GM12878 (cell line): Measurements from ENCODE around the gene NAGK. TPM values are rescaled to one million over a fixed set of nuclear protein-coding genes. Genes with fewer than 3 reads are reported as not detected.

Experiments
- ATAC-seq: fragments of 200-7000 bp; cut with Tn5 transposase; 3 replicates; pipeline ENCODE4 v1.9.1; 2020; ENCODE audit warnings: mild to moderate bottlenecking, moderate library complexity
- BruUV-seq: library from RNA; stranded (reverse); fragments of 400-500 nt; replicated peaks from 2 replicates; lab custom pipeline; 2021; lab: Mats Ljungman, UMichigan
- CTCF ChIA-PET: fragments of 300-600 bp; sonication (Branson Sonifier 250); formaldehyde crosslinking; extraction: SDS; loops from one replicate; lab custom pipeline; 2021; ENCODE audit warnings: inconsistent platforms; lab: Yijun Ruan, JAX
- POLR2A ChIA-PET: fragments of 350-600 bp; formaldehyde crosslinking; extraction: SDS; loops from one replicate; lab custom pipeline; 2021; ENCODE audit warnings: inconsistent platforms; lab: Charles Lee
- RAD21 ChIA-PET: fragments of 300-600 bp; sonication (Branson Sonifier 250); formaldehyde crosslinking; loops from one replicate; lab custom pipeline; 2023; ENCODE audit warnings: antibody characterized with exemption; ENCODE audit not compliant: unreplicated experiment; lab: Charles Lee
- SMC1A ChIA-PET: fragments of 300-600 bp; sonication (Branson Sonifier 250); formaldehyde crosslinking; loops from one replicate; lab custom pipeline; 2023; ENCODE audit not compliant: unreplicated experiment, uncharacterized antibody; lab: Charles Lee
- DNase-seq: peaks from one replicate; pipeline ENCODE4 v3.0.0-alpha.2; 2011; ENCODE audit warnings: low read depth, low spot score
- FAIRE-seq: peaks from 3 replicates; lab custom pipeline; 2011; peaks lifted over from hg19 to GRCh38; lab: Jason Lieb, UNC
- H2AFZ ChIP-seq: 2 replicates; pipeline ENCODE4 v1.6.0; 2011; ENCODE audit warnings: low read depth, low read length, control low read depth; ENCODE audit not compliant: control insufficient read depth
- H3K27ac ChIP-seq: 2 replicates; pipeline ENCODE4 v1.5.1; 2011; ENCODE audit warnings: control low read depth; ENCODE audit not compliant: control insufficient read depth, insufficient read depth
- H3K27me3 ChIP-seq, 2 experiments: replicated peaks in 1 of 2; 2 replicates each; pipeline versions ENCODE4 v1.6.0 to v1.6.1; 2011; ENCODE audit warnings: low read length in 1 of 2; ENCODE audit not compliant: control insufficient read depth in 2 of 2, insufficient read depth in 2 of 2
- H3K36me3 ChIP-seq, 2 experiments: 2 replicates each; pipeline ENCODE4 v1.5.1; 2011; ENCODE audit warnings: low read length in 1 of 2; ENCODE audit not compliant: control insufficient read depth in 2 of 2, insufficient read depth in 2 of 2
- H3K4me1 ChIP-seq: 2 replicates; pipeline ENCODE4 v1.6.1; 2011; ENCODE audit warnings: mild to moderate bottlenecking, low read length, moderate library complexity, mixed read lengths; ENCODE audit not compliant: control insufficient read depth, insufficient read depth
- H3K4me2 ChIP-seq: 2 replicates; pipeline ENCODE4 v1.6.0; 2011; ENCODE audit warnings: control low read depth; ENCODE audit not compliant: control insufficient read depth, insufficient read depth
- H3K4me3 ChIP-seq: fragments of 200-600 bp; sonication (generic); 2 replicates; pipeline ENCODE4 v1.5.1; 2016
- H3K79me2 ChIP-seq: 2 replicates; pipeline ENCODE4 v1.6.0; 2011; ENCODE audit warnings: low read length; ENCODE audit not compliant: control insufficient read depth, insufficient read depth
- H3K9ac ChIP-seq: 2 replicates; pipeline ENCODE4 v1.8.0; 2011; ENCODE audit warnings: low read length, control low read depth, mixed read lengths; ENCODE audit not compliant: control insufficient read depth, insufficient read depth
- H3K9me3 ChIP-seq: replicated peaks from 3 replicates; pipeline ENCODE4 v1.5.1; 2011; ENCODE audit warnings: mild to moderate bottlenecking, low read length; ENCODE audit not compliant: control insufficient read depth, insufficient read depth
- H4K20me1 ChIP-seq: 2 replicates; pipeline ENCODE4 v1.6.0; 2011; ENCODE audit not compliant: control insufficient read depth, insufficient read depth
- BHLHE40 ChIP-seq, 2 experiments: fragments of 450-650 bp in 1 of 2; IDR thresholded peaks; 2 replicates each; pipeline ENCODE4 v1.6.1; 2011 to 2017; ENCODE audit warnings: low read depth in 2 of 2, borderline replicate concordance in 1 of 2, improper control_type of control experiment in 1 of 2, low read length in 1 of 2, mild to moderate bottlenecking in 1 of 2
- HDGF ChIP-seq: fragments of 450-650 bp; IDR thresholded peaks from 2 replicates; pipeline ENCODE4 v1.6.1; 2016; ENCODE audit warnings: antibody characterized with exemption
- NKRF ChIP-seq: fragments of 450-650 bp; conservative IDR thresholded peaks from 2 replicates; pipeline ENCODE4 v1.6.1; 2017; ENCODE audit warnings: mild to moderate bottlenecking, moderate library complexity
- RB1 ChIP-seq: fragments of 450-650 bp; formaldehyde crosslinking; IDR thresholded peaks from 2 replicates; pipeline ENCODE4 v1.6.1; 2017; ENCODE audit warnings: mild to moderate bottlenecking, borderline replicate concordance
- TCF12 ChIP-seq: IDR thresholded peaks from 2 replicates; pipeline ENCODE4 v1.6.1; 2011; ENCODE audit warnings: low read depth, mild to moderate bottlenecking, low read length
- ZBED1 ChIP-seq: IDR thresholded peaks from 2 replicates; pipeline ENCODE4 v1.6.1; 2016; ENCODE audit warnings: borderline replicate concordance
- ZNF622 ChIP-seq: fragments of 450-650 bp; IDR thresholded peaks from 2 replicates; pipeline ENCODE4 v1.6.1; 2017; ENCODE audit warnings: mild to moderate bottlenecking, inconsistent platforms
- WGBS: methylation state at CpG from one replicate; pipeline ENCODE4 v1.1.6; 2016; ENCODE audit warnings: low lambda C conversion rate; ENCODE audit not compliant: insufficient replicate concordance, insufficient coverage; ENCODE audit errors: missing lambda C conversion rate; 5-methylcytosine and 5-hydroxymethylcytosine counted together
- in situ Hi-C: fragments of 300-500 bp; cut with MboI; formaldehyde crosslinking; loops from 9 replicates; pipeline ENCODE4 v1.14.3; 2018; ENCODE audit warnings: mixed read lengths
- intact Hi-C: fragments of 100-400 bp; cut with micrococcal nuclease; formaldehyde crosslinking; loops from one replicate; pipeline ENCODE4 v1.14.2; 2022; ENCODE audit not compliant: unreplicated experiment
- polyA plus RNA-seq, 11 experiments: library from polyadenylated mRNA; depleted of rRNA in 4 of 11; unstranded in 6 of 11; stranded (reverse) in 5 of 11; fragments of >200 nt; fragmentation: Nextera tagmentation in 4 of 11; fragmentation: Illumina TruSeq in 1 of 11; extraction: Ambion mirVana in 4 of 11; extraction: Trizol in 1 of 11; gene quantifications; 1 replicate in 1 of 11; 2 replicates in 10 of 11; pipeline versions ENCODE4 v1.2.1 to v1.2.3, GENCODE V29; 2011 to 2016; ENCODE audit warnings: inconsistent platforms in 2 of 11, missing spikeins in 2 of 11, low read depth in 1 of 11
- total RNA-seq, 4 experiments: library from RNA; depleted of rRNA in 3 of 4; stranded (reverse); fragments of >200 nt in 3 of 4; fragmentation: Illumina TruSeq in 1 of 4; extraction: Trizol in 1 of 4; gene quantifications; 2 replicates each; pipeline versions ENCODE4 v1.2.1 to v1.2.3, GENCODE V29; 2013 to 2021
- TF ChIP-seq, protein P1 (sequence below): IDR thresholded peaks from 2 replicates; pipeline ENCODE4 v1.6.1; 2011; ENCODE audit warnings: low read depth, mild to moderate bottlenecking, low read length, moderate library complexity, borderline replicate concordance; ENCODE audit errors: extremely low read depth
- TF ChIP-seq, protein P2 (sequence below): IDR thresholded peaks from 2 replicates; pipeline ENCODE4 v1.6.1; 2011; ENCODE audit warnings: borderline replicate concordance, low read depth, mild to moderate bottlenecking, moderate library complexity, mixed read lengths, low read length; ENCODE audit not compliant: insufficient read depth; ENCODE audit errors: extremely low read length

NAGK gene
- total and polyA plus RNA-seq, 10 of the 15 experiments (the other 5 are each of a cell fraction or from before 2014, with no cell fraction given), result 67.7 to 137 (median 115) TPM

DNA sequence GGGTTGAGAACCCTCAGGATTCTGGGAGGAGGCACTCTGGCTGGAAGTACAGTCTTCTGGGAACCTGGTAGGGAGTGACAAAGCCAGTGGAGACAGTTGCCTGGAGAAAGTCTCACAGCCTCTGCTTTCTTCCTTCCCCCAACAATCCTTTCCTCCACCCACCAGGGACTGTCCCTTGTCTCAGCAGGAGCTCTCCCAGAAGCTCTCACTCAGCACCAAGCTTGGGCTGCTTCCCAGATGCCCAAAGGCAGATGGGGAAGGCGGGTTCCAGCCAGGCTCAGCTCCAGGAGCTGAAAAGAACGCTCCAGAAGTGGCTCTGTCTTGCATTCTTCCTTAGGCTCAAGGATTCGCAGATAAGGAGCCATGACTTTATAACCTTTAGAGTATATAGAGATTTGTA, 7.6 kb upstream of the NAGK start:
- H3K79me2 ChIP-seq, result no peaks in the 10 kb centered on the region
- H3K4me2 ChIP-seq, result no peak overlapping the region
- no peak overlapping the region for H3K9ac ChIP-seq
- FAIRE-seq (no peak), DNase-seq (no peak), ATAC-seq (no peak)
- RAD21 ChIA-PET, result interaction anchor here (2.2 kb wide), 1 partner anchor 10 kb away, joined by 10 read pairs; no protein-coding TSS in a partner anchor
- CTCF ChIA-PET, result interaction anchor here (0.7 to 2.7 kb wide), 3 partner anchors 10 to 123 kb away, joined by 3 to 21 read pairs (median 4); no protein-coding TSS in a partner anchor
- peaks cover 34% of the 10 kb centered on the region for H3K4me1 ChIP-seq
- WGBS, result 0% methylated on average over 3 of the region's 3 CpGs
- no peaks in the 10 kb centered on the region for H3K36me3 ChIP-seq
- in situ Hi-C loops, result loop anchor here (10.0 kb wide), 1 partner anchor 766 kb away; the partner anchor contains the start of gene SNRPG
- POLR2A ChIA-PET, result interaction anchor here (2.4 kb wide), 1 partner anchor 10 kb away, joined by 10 read pairs; no protein-coding TSS in a partner anchor
- SMC1A ChIA-PET, result interaction anchor here (1.8 to 3.1 kb wide), 2 partner anchors 7 to 10 kb away, joined by 6 to 15 read pairs; partner anchors contain the start of gene NAGK
- no peaks in the 10 kb centered on the region for H4K20me1 ChIP-seq
- no TSS peak for BruUV-seq
- TF ChIP-seq ZNF622, result no peak
- H3K9me3 ChIP-seq, result no peaks in the 10 kb centered on the region
- no peak overlapping the region for H3K27ac ChIP-seq
- no peak overlapping the region for H3K4me3 ChIP-seq
- H3K27me3 ChIP-seq, result no peaks in the 10 kb centered on the region
- peak overlapping the region; percentile 33; the same call in 1 of the 2 replicates for H2AFZ ChIP-seq
- intact Hi-C loops, result loop anchor here (10.0 kb wide), 1 partner anchor 956 kb away; no protein-coding TSS in a partner anchor

- ChIA-PET POLR2A (interaction anchor here (1.0 kb wide), 1 partner anchor 9 kb away, joined by 4 read pairs; no protein-coding TSS in a partner anchor), CTCF (interaction anchor here (1.1 kb wide), 1 partner anchor 13 kb away, joined by 6 read pairs; no protein-coding TSS in a partner anchor), SMC1A (interaction anchor here (1.0 to 2.1 kb wide), 2 partner anchors 13 kb away, joined by 4 to 7 read pairs; no protein-coding TSS in a partner anchor), RAD21 (interaction anchor here (1.1 to 1.2 kb wide), 2 partner anchors 9 to 38 kb away, joined by 3 to 4 read pairs; no protein-coding TSS in a partner anchor)
- H2AFZ ChIP-seq, result no peak overlapping the region
- peaks cover 15% of the 10 kb centered on the region for H3K79me2 ChIP-seq
- ATAC-seq (no peak), FAIRE-seq (no peak), DNase-seq (no peak)
- peak overlapping the region; percentile 90 for H3K27ac ChIP-seq
- H3K4me2 ChIP-seq, result peak overlapping the region; percentile 96
- H3K4me3 ChIP-seq, result peak overlapping the region; percentile 2; the same call in 1 of the 2 replicates
- H3K4me1 ChIP-seq, result peaks cover 44% of the 10 kb centered on the region
- in situ Hi-C loops (loop anchor here (10.0 kb wide), 1 partner anchor 768 kb away; the partner anchor contains the start of gene SNRPG), intact Hi-C loops (loop anchor here (10.0 kb wide), 1 partner anchor 958 kb away; no protein-coding TSS in a partner anchor)
- H3K36me3 ChIP-seq, result no peaks in the 10 kb centered on the region
- H3K9ac ChIP-seq, result peak overlapping the region; percentile 79; the same call in 1 of the 2 replicates
- no peaks in the 10 kb centered on the region for H4K20me1 ChIP-seq
- H3K27me3 ChIP-seq, result no peaks in the 10 kb centered on the region
- H3K9me3 ChIP-seq, result no peaks in the 10 kb centered on the region
- no TSS peak for BruUV-seq
- WGBS, result 90% methylated on average over 1 of the region's 1 CpG
- TF ChIP-seq HDGF (no peak), BHLHE40 (IDR thresholded peaks at IDR 0.05; ENCODE audit: borderline replicate concordance in 1 of 2, low read depth in 2 of 2, low read length in 1 of 2) (no peak), NKRF (no peak), TCF12 (no peak), ZBED1 (no peak), RB1 (no peak)
- TF ChIP-seq, protein P1, sequence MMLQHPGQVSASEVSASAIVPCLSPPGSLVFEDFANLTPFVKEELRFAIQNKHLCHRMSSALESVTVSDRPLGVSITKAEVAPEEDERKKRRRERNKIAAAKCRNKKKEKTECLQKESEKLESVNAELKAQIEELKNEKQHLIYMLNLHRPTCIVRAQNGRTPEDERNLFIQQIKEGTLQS, result no peak
- TF ChIP-seq, protein P2, sequence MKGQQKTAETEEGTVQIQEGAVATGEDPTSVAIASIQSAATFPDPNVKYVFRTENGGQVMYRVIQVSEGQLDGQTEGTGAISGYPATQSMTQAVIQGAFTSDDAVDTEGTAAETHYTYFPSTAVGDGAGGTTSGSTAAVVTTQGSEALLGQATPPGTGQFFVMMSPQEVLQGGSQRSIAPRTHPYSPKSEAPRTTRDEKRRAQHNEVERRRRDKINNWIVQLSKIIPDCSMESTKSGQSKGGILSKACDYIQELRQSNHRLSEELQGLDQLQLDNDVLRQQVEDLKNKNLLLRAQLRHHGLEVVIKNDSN, result peak; percentile 5
These were observed 5.2 kb upstream of the NAGK start for GRCh38 chr2:71063216-71063615.
